ENCODE measurements around the gene EMX2. TPM values are rescaled to one million over a fixed set of nuclear protein-coding genes. Genes with fewer than 3 reads are reported as not detected.

EMX2 gene
- polyA plus RNA-seq, 1 donor from 2014 or later: 0.12 TPM

- Histone ChIP-seq H3K36me3 (ENCODE audit: insufficient read depth, low read length) (no peaks in the 10 kb centered on the region), H3K27me3 (ENCODE audit: insufficient read depth, low read depth, low read length) (no peaks in the 10 kb centered on the region), H3K9me2 (ENCODE audit: insufficient read depth, low read length) (no peaks in the 10 kb centered on the region), H3K4me2 (ENCODE audit: low read length) (no peak overlapping the region), H4K20me1 (ENCODE audit: insufficient read depth) (no peaks in the 10 kb centered on the region), H3K9me3 (ENCODE audit: low read length) (no peaks in the 10 kb centered on the region), H3F3A (ENCODE audit: insufficient read depth, low read length, poor library complexity, severe bottlenecking) (no peaks in the 10 kb centered on the region), H2AFZ (ENCODE audit: low read depth, low read length) (no peak overlapping the region), H3K27ac (ENCODE audit: low read length) (no peak overlapping the region), H3K9ac (ENCODE audit: low read length) (no peak overlapping the region), H3K4me3 (ENCODE audit: low read length) (no peak overlapping the region), H3K79me2 (replicated peaks; ENCODE audit: insufficient read depth, low read length) (no peaks in the 10 kb centered on the region)
- TF ChIP-seq EZH2 (IDR thresholded peaks at IDR 0.05; ENCODE audit: borderline replicate concordance, insufficient read depth, low read length, poor library complexity, severe bottlenecking): no peak
- TF ChIP-seq EP300 (conservative IDR thresholded peaks at IDR 0.05; ENCODE audit: poor library complexity, severe bottlenecking): no peak
- no peak for TF ChIP-seq CTCF (IDR thresholded peaks at IDR 0.05; ENCODE audit: poor library complexity, severe bottlenecking)
- TF ChIP-seq TAF1 (IDR thresholded peaks at IDR 0.05; ENCODE audit: low read depth): no peak
- no peak for TF ChIP-seq MXI1 (conservative IDR thresholded peaks at IDR 0.05; ENCODE audit: poor library complexity, severe bottlenecking)
- no peak for TF ChIP-seq REST (IDR thresholded peaks at IDR 0.05; ENCODE audit: borderline replicate concordance)
- no peak for TF ChIP-seq RAD21 (conservative IDR thresholded peaks at IDR 0.05)
- TF ChIP-seq POLR2AphosphoS5 (IDR thresholded peaks at IDR 0.05): no peak
- no peak for TF ChIP-seq SMC3 (conservative IDR thresholded peaks at IDR 0.05; ENCODE audit: poor library complexity)
Measured at GRCh38 chr10:117568334-117568733, 25.8 kb downstream of the EMX2 start.

- H3K4me3 ChIP-seq (ENCODE audit: low read length): no peak overlapping the region
- H3F3A ChIP-seq (ENCODE audit: insufficient read depth, low read length, poor library complexity, severe bottlenecking): no peaks in the 10 kb centered on the region
- H3K27ac ChIP-seq (ENCODE audit: low read length): no peak overlapping the region
- TF ChIP-seq SMC3 (conservative IDR thresholded peaks at IDR 0.05; ENCODE audit: poor library complexity): no peak
- no peak for TF ChIP-seq CTCF (IDR thresholded peaks at IDR 0.05; ENCODE audit: poor library complexity, severe bottlenecking)
- H3K27me3 ChIP-seq (ENCODE audit: insufficient read depth, low read depth, low read length): no peaks in the 10 kb centered on the region
- no peak overlapping the region for H3K9ac ChIP-seq (ENCODE audit: low read length)
- H3K4me2 ChIP-seq (ENCODE audit: low read length): no peak overlapping the region
- H2AFZ ChIP-seq (ENCODE audit: low read depth, low read length): no peak overlapping the region
- no peaks in the 10 kb centered on the region for H4K20me1 ChIP-seq (ENCODE audit: insufficient read depth)
- no peaks in the 10 kb centered on the region for H3K9me3 ChIP-seq (ENCODE audit: low read length)
- H3K9me2 ChIP-seq (ENCODE audit: insufficient read depth, low read length): no peaks in the 10 kb centered on the region
- H3K79me2 ChIP-seq (replicated peaks; ENCODE audit: insufficient read depth, low read length): no peaks in the 10 kb centered on the region
- H3K36me3 ChIP-seq (ENCODE audit: insufficient read depth, low read length): no peaks in the 10 kb centered on the region
Measured at GRCh38 chr10:117569610-117570390, 27.3 kb downstream of the EMX2 start.
